Measurements from ENCODE around the gene PSD.

- peak; percentile 82; the same call in 2 of the 3 replicates for TF ChIP-seq POU2F2 (IDR thresholded peaks at IDR 0.05; ENCODE audit: borderline replicate concordance, low read depth, low read length)
- TF ChIP-seq CTCF (IDR thresholded peaks at IDR 0.05 in 2 of 3, conservative IDR thresholded peaks at IDR 0.05 in 1 of 3; ENCODE audit: control insufficient read depth in 2 of 3, extremely low read depth in 1 of 3, insufficient read depth in 1 of 3, low read depth in 3 of 3, low read length in 3 of 3) = no peak
- TF ChIP-seq MTA2 (IDR thresholded peaks at IDR 0.05; ENCODE audit: low read depth) = 0 out of 2 replicates have a peak, but pooled peaks have one; percentile 23
- no peak for TF ChIP-seq FOS (IDR thresholded peaks at IDR 0.05; ENCODE audit: borderline replicate concordance, extremely low read depth, insufficient read length)
- no peak for TF ChIP-seq NFYA (IDR thresholded peaks at IDR 0.05; ENCODE audit: borderline replicate concordance, low read depth, low read length)
- TF ChIP-seq CEBPB (IDR thresholded peaks at IDR 0.05; ENCODE audit: borderline replicate concordance in 1 of 2, low read depth in 2 of 2, low read length in 2 of 2) = no peak
- TF ChIP-seq CHD4 (IDR thresholded peaks at IDR 0.05) = no peak
These were observed 2.3 kb upstream of the PSD start, which contains the start of gene FBXL15 for GRCh38 chr10:102420714-102421506.

Data from GM12878 (cell line).